BJ (cell line): ENCODE measurements around the gene RBM24. TPM values are rescaled to one million over a fixed set of nuclear protein-coding genes. Genes with fewer than 3 reads are reported as not detected.

Source experiments
- CTCF ChIA-PET: fragments of 350-600 bp; formaldehyde crosslinking; extraction: SDS; loops from one replicate; lab custom pipeline; 2021; ENCODE audit warnings: antibody characterized with exemption, inconsistent platforms; lab: Yijun Ruan, JAX
- POLR2A ChIA-PET: fragments of 300-600 bp; sonication (Branson Sonifier 250); formaldehyde crosslinking; extraction: SDS; loops from one replicate; lab custom pipeline; 2021; ENCODE audit warnings: antibody characterized with exemption; lab: Charles Lee
- DNase-seq: peaks from one replicate; pipeline ENCODE4 v3.0.0-alpha.2; 2011; ENCODE audit warnings: low read depth
- H3K27me3 ChIP-seq: 2 replicates; pipeline ENCODE4 v1.6.0; 2011; ENCODE audit warnings: low read length; ENCODE audit not compliant: control insufficient read depth, insufficient read depth
- H3K36me3 ChIP-seq: 2 replicates; pipeline ENCODE4 v1.5.1; 2011; ENCODE audit warnings: low read length; ENCODE audit not compliant: control insufficient read depth, insufficient read depth
- H3K4me3 ChIP-seq: 2 replicates; pipeline ENCODE4 v1.5.1; 2011; ENCODE audit warnings: low read depth, mild to moderate bottlenecking, control low read depth, low read length
- polyA plus RNA-seq: library from polyadenylated mRNA; depleted of rRNA; stranded (reverse); fragments of >200 nt; gene quantifications from 2 replicates; pipeline ENCODE4 v1.2.3, GENCODE V29; 2011
- TF ChIP-seq, protein P1 (sequence below): IDR thresholded peaks from 2 replicates; pipeline ENCODE4 v1.5.1; 2011; ENCODE audit warnings: low read depth, mild to moderate bottlenecking, control low read depth, inconsistent platforms, low read length, moderate library complexity; ENCODE audit not compliant: insufficient read depth

RBM24 gene
- polyA plus RNA-seq, 1 experiment: 19.9 TPM

GRCh38 chr6:17277256-17277655 lies 3.9 kb upstream of the RBM24 start:
- ChIA-PET POLR2A (interaction anchor here (0.6 kb wide), 1 partner anchor 192 kb away, joined by 3 read pairs; no protein-coding TSS in a partner anchor), CTCF (interaction anchor here (1.4 kb wide), 1 partner anchor 65 kb away, joined by 3 read pairs; no protein-coding TSS in a partner anchor)
- H3K36me3 ChIP-seq: no peaks in the 10 kb centered on the region
- H3K4me3 ChIP-seq: no peak overlapping the region
- no peak for DNase-seq
- TF ChIP-seq, protein P1, sequence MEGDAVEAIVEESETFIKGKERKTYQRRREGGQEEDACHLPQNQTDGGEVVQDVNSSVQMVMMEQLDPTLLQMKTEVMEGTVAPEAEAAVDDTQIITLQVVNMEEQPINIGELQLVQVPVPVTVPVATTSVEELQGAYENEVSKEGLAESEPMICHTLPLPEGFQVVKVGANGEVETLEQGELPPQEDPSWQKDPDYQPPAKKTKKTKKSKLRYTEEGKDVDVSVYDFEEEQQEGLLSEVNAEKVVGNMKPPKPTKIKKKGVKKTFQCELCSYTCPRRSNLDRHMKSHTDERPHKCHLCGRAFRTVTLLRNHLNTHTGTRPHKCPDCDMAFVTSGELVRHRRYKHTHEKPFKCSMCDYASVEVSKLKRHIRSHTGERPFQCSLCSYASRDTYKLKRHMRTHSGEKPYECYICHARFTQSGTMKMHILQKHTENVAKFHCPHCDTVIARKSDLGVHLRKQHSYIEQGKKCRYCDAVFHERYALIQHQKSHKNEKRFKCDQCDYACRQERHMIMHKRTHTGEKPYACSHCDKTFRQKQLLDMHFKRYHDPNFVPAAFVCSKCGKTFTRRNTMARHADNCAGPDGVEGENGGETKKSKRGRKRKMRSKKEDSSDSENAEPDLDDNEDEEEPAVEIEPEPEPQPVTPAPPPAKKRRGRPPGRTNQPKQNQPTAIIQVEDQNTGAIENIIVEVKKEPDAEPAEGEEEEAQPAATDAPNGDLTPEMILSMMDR: no peak
- no peaks in the 10 kb centered on the region for H3K27me3 ChIP-seq

DNA sequence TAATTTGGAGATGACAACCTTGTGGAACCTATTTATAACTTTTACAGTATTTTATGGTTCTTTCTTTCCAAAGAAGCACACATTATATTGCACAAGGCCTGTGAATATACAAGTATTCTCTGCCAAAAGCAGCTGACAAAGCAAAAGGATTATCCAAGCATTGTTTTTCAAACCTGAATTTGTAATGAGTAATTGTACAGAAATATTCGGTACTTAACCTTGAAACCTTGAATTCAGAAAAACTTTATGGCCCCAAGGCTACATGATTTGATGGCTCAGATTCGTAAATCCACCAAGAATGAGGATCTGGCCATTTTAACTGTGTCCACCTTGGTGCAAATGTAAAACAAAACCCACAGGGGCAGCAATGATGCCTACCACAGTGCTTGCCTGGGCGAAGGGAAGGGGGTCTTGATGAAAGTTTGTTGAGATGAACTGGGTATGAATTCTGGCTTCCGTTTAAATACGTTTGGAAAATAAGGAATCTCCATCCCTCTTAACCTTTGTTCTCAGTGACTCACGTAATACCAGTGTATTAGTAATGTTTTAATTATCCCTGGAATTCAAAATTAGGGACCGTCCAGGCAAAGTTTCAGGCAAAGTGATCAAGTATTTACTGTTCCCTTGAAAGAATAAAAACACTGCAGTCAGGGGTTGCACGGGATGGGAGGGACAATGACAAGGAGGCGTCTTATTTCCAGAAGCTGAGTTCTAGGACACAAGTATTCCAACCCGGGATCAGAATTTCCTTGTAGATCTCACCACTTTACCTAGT lies 2.7 kb upstream of the RBM24 start:
- ChIA-PET CTCF (interaction anchor here (1.5 kb wide), 1 partner anchor 16 kb away, joined by 3 read pairs; no protein-coding TSS in a partner anchor), POLR2A (no interaction called here)
- TF ChIP-seq, protein P1: no peak
- Histone ChIP-seq H3K36me3 (no peaks in the 10 kb centered on the region), H3K27me3 (no peaks in the 10 kb centered on the region), H3K4me3 (no peak overlapping the region)
- DNase-seq: peak; percentile 63

DNA sequence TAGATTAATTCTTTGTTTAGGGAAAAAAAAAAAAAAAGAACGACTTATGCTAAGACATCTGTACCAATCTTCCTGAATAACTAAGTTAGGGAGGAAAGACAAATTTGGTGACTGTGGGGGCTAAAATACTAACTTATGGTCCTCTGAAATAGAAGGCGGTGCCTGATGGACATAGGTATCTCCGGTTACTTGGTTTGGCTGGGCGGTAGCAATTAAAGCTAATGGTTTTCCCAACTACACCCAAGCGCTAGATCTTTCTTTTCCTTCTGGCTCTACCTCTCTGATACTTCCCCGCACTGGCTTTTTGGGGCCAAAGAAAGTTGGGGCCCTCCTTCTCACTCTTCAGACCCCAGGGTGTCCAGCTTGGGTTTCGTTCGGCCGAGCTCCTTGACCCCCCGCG lies 1.0 kb upstream of the RBM24 start:
- no peaks in the 10 kb centered on the region for H3K27me3 ChIP-seq
- ChIA-PET CTCF (interaction anchor here (0.9 to 1.5 kb wide), 4 partner anchors 9 to 304 kb away, joined by 3 to 5 read pairs (median 4); no protein-coding TSS in a partner anchor), POLR2A (no interaction called here)
- H3K4me3 ChIP-seq: peak overlapping the region; percentile 84; the same call in 1 of the 2 replicates
- TF ChIP-seq, protein P1: no peak
- DNase-seq: no peak
- H3K36me3 ChIP-seq: no peaks in the 10 kb centered on the region

- Histone ChIP-seq H3K27me3 (no peaks in the 10 kb centered on the region), H3K4me3 (peak overlapping the region; percentile 84), H3K36me3 (0 out of 2 replicates have a peak, but pooled peaks cover under 1% of the 10 kb centered on the region)
- DNase-seq: no peak
- ChIA-PET CTCF (interaction anchor here (0.9 to 1.5 kb wide), 5 partner anchors 10 to 303 kb away, joined by 3 to 5 read pairs (median 4); no protein-coding TSS in a partner anchor), POLR2A (no interaction called here)
- TF ChIP-seq, protein P1: peak; percentile 31; the same call in 1 of the 2 replicates
Observed at GRCh38 chr6:17280552-17281090, 540 bp upstream of the RBM24 start.
